GM19455 (cell line): Measurements from ENCODE around the gene HNRNPR.
"Not testable (repeated sequence)": the region's sequence is repeated elsewhere in the genome, so short reads cannot be mapped to it uniquely, and the experiment has no call there.

Source experiments
- ATAC-seq: cut with Tn5 transposase; IDR thresholded peaks from one replicate; pipeline ENCODE4 v1.9.1; 2021; ENCODE audit not compliant: unreplicated experiment

HNRNPR gene

DNA sequence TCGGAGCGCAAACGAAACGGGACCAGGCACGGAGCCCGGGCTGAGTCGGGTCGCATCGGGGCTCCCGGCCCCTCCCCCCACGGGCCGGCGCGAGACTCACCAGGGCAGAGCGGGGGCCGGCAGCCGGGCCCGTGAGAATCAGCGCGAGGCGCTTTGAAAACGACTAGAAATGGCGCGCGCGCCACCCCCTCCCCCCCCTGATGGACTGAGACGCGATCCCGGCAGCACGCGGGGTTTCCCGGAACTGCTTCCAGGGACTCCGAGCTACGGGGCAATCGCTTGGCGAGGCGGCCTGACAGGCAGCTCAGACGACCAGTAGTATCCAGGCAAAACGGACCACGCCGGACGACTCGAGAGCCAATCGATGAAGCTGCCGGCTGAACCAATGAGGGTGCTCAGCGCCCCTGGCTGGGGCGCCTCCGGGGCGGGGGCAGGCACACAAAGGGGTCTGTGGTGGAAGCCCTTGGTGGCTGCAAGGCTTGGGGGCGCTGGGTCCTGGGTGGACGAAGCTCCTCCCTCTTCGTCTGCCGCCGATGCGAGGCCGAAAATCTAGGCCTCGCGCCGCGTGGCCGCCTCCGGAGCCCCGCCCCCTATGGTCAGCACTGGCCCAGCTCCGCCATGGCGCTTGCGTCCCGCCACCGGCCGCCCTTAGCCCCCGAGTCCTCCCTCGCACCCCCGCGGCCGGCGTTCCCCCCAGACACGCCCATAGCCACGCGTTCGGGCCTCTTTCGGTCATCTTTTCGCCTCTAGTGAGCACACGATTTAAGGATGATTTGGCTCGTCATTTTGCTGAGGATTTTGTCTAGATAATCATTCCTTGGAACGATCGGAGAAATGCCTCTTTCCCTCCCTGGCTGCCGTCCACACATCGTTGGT, at the start of gene HNRNPR:
HNRNPR (minus strand) TSS at position 174 of the 876 bp plus-strand sequence. CDS start 3,276 bp downstream, outside the sequence.
- ATAC-seq: peak; percentile 90

DNA sequence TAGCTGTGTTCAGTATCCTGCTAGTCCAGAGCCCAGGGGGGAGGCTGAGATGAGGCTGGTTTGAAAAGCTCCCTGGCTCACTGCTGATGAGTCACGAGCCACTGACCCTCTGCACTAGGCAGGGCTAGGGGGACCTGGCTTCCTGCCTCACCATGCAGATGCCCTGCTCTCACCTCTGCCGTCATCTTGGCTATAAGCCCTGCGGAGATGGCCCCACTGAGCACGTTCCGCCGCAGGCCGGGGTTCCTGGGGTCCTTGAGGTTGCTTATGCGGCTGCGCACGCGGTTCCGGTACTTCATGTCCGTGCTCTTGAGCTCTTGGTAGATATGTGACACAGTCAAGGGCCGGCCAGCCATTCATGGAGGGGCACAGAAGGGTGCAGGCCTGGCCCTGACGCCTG, 49.6 kb upstream of the HNRNPR start:
- no peak for ATAC-seq

DNA sequence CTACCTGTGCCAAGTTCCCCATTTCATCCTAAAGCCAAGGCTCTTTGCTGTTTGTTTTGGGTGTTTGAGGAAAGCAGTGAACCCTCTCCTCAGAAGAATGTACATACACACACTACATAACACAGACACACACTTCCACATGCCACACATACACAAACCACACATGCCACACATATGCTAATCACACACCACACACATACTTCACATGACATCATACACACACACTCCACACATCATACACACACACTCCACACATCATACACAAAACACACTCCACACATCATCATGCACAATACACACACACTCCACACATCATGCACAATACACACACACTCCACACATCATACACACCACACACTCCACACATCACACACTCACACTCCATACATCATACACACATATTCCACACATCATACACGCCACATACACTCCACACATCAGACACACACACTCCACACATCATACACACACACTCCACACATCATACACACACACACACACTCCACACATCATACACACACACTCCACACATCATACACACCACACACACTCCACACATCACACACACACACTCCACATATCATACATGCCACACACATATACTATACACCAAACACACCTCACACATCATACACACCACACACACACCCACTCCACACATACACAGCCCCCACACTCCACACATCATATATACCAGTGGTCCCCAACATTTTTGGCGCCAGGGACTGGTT, 48.2 kb upstream of the HNRNPR start:
- no peak for ATAC-seq

DNA sequence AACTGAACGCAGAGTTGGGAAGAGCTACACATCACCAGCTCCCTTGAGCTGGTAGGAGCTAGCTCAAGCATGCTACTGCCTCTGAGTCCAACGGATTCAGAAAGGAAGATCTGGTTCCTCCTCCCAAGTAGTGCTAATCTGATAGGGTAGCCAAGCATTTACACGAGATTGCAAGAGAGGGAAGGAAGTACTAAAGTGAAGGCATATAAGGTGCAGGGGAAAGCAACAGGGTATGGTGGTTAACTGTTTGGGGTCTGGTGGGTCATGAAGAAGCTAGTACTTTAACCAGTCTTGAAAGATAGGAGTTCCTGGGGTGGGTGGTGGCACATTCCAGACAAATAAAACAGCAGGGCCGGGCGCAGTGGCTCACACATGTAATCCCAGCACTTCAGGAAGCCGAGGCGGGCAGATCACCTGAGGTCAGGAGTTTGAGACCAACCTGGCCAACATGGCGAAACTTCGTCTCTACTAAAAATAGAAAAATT, 45.8 kb upstream of the HNRNPR start:
- ATAC-seq: no peak

DNA sequence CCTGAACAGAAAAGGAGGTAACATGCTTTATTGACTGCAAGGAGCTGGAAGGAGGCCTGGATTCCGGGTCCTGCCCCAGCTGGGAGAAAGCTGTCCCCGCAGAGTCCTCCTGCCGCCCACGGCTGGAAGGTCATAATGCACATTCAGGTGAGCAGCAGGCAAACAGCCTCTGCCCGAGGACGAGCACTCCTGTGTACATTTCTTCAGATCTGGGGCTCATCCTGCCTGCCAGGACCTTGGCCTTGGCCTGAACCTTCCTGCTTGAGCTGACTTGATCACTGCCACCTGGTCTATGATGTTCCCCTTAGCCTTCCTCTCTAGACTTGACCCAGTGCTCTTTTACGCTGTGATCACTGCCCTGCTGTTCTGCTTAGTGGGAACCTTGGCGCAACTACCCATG, 43.4 kb upstream of the HNRNPR start:
- ATAC-seq: no peak

DNA sequence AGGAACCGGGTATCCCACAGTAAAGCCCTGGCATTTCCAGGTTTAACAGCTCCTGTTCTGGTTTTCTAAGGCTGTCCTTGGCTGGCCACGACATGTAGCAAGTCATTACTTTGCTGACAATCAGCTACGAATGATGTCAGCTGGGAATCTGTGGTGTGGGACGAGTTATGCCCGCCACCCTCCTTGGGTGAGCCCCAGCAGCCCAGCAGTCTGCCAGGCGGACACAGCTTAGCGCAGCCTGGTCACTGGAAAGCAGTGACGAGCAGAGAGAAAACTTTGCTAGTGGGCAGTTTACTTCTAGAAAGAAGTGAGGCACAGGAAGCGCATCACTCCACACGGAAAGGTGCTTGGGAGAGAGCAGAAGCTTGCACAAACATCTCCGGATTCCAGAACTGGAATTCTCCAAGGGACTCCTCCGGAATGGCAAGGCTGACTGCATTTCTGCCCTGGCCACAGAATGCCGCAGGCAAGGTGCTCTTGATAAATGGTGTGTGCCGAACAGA, 41.1 kb upstream of the HNRNPR start:
- no peak for ATAC-seq

DNA sequence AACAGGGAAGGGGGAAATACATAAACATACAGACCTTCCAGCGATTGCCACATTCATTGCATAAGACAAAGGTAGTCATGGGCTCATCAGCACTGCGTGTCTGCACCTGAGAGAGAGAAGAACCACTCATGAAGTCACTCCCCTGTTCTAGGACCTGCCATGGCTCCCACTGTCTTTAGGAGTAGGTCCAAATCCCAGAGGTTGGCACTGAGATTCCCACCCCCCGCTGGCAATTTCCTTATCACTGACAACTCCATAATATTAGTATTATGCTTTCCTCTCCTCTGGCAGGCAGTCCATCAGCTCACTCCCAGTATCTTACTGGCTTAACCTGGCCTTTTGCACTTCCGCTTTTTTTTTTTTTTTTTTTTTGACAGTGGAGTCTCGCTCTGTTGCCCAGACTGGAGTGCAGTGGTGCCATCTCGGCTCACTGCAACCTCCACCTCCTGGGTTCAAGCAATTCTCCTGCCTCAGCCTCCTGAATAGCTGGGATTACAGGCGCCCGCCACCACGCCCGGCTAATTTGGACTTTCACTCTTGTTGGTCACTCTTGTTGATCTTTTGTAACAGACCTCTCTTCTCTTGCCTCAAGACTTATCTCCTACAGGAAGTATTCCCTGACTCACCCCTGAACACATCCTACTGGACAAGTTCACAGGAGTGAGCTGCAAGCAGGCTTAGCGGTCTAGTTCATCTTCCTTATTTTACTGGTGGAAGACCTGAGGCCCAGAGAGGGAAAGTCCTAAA, 40.4 kb upstream of the HNRNPR start:
- ATAC-seq: no peak

DNA sequence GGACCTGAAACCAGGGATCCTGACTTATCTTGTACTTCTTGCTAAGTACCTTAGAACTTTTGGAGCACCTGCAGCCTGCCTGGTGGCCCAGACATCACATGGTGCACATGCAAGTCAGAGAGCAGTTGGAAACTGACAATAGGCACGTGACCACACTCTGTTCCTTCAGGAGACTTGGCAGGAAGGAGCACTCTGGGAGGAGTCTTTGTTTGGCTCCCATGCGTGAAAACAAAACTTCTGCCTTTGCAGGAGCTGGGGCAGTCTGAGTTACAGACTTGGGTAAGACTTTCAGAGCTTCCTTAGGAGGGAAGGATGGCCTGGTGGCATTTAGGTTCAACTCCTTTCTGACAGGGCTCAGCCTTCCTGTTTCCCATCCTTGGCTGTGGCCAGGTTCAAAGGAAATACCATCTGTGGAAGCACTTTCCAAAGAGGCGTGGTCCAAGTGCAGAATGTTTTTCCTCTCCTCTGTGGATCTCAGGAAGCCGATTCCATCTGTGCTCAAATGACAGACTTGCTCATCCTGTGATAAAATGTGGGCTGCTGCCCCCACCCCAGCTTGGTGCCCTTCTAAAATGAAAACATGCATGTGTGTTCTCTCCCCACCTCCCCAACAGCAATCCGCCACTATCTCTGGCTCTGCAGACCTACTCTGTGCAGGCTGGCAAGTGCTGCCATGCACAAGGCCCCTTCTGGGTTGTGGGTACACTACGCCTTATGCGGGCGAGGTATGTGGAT, 39.7 kb upstream of the HNRNPR start:
- no peak for ATAC-seq

DNA sequence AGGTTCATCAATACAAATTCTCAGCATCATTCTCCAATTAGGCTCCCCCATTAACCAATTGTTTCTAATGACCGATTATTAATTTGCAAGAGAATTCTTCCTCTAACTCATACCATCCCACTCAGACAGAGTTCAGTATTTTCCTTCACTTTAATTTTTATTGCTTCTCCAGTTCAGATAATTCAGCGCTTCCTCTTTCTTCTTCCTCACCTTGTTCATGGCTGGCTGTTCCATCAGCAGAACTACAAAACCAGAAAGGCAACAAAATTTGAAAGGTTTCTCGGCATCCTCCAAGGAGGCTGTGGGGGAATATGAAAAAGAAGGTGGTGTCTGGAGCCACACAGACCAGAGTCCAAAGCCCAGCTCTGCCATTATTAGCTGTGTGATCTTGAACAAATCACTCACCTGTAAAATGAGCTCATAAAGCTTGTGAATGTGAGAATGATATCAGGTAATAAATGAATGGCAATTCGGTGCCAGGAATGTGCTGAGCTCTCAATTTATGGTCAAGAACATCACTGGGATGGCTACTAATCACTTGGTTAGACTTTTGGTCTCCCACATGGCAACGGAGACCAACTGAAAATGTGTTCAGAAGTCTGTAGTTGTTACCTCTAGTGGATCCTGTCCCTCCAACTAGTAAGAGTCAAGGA, 37.3 kb upstream of the HNRNPR start:
- no peak for ATAC-seq

DNA sequence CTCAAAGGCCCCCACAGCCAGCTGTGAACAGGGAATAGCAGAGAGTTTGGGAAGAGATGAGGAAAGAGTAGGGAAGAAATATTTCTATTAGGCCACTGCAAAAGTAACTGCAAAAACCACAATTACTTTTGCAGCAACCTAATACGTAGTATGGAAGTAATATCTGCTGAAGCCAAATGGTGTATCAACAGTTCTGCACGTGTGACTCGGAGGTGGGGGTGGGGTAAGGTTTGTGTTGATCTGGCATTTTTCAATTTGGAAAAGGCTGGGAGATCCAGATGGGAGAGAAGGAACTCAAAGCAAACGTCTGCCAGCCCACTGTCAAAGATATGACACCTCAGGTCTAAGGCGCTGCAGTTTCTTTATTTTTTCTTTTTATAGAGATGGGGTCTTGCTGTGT, 36.6 kb upstream of the HNRNPR start:
- ATAC-seq: no peak

DNA sequence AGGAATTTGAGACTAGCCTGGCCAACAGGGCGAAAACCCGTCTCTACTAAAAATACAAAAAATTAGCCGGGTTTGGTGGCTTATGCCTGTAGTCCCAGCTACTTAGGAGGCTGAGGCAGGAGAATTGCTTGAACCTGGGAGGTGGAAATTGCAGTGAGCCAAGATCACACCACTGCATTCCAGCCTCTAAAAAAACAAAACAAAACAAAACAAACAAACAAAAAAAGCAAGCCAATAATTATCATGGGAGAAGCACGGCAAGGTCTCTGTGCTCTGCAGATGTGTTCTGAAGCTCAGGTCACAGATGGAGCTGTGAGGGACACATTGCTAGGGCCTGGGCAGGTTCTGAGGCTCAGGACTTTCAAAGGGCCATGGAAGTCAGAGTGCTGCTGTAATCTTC, 36.2 kb upstream of the HNRNPR start:
- ATAC-seq: not testable (repeated sequence)

DNA sequence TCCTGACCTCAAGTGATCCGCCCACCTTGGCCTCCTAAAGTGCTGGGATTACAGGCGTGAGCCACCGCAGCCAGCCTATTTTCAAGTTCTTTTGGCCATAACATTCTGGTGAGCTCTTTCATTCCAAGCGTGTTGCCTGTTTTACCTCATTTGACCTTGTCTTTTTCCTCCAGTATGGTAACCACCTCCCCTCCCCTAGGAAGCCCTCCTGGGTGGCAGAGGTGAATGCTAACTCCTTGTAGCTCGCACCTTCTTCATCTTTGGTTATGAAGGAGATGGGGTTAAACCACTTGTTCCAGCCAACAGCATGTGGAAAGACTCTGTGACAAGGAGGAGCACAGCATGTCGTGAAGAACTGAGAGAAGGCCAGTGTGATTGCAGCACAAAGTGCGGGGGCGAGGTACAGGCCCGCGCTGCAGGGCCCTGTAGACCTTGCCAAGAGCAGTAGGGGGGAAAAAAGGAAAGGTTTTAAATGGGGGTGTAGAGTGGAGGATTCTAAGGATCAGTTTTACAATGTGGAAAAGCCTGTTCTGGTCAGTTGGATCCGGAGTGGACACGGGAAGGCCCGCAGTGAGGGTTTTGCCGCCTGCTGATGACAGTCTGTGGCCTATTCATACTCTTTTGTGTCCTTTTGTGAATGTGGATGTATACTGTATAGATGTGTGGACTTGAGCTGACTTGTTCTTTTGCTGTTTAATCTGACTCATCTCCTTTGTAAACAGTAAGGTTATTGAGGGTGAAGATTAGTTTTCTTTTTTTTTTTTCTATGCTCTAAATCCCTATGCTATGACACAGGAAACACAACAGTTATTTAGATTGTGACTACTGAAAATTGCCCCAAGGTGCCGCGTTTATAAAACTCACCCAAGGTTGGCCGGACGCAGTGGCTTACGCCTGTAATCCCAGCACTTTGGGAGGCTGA, 33.1 kb upstream of the HNRNPR start:
- no peak for ATAC-seq

DNA sequence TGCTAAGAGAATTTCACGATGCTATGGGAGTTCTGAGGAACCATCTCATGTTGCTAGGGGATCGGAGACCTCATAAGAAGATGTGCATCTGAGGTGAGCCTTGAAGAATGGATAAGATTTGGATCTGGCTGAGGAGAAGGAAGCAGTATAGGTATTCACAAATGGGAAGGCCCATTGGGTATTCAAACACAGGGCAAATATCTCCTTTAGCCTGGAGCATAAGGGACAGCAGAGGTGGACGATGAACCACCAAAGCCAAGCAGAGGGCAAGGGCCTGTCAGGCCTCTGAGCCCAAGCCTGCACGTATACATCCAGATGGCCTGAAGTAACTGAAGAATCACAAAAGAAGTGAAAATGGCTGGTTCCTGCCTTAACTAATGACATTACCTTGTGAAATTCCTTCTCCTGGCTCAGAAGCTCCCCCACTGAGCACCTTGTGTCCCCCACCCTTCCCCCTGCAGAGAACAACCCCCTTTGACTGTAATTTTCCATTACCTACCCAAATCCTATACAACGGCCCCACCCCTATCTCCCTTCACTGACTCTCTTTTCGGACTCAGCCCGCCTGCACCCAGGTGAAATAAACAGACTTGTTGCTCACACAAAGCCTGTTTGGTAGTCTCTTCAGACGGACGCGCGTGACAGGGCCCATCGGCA, 30.1 kb upstream of the HNRNPR start:
- ATAC-seq: not testable (repeated sequence)

DNA sequence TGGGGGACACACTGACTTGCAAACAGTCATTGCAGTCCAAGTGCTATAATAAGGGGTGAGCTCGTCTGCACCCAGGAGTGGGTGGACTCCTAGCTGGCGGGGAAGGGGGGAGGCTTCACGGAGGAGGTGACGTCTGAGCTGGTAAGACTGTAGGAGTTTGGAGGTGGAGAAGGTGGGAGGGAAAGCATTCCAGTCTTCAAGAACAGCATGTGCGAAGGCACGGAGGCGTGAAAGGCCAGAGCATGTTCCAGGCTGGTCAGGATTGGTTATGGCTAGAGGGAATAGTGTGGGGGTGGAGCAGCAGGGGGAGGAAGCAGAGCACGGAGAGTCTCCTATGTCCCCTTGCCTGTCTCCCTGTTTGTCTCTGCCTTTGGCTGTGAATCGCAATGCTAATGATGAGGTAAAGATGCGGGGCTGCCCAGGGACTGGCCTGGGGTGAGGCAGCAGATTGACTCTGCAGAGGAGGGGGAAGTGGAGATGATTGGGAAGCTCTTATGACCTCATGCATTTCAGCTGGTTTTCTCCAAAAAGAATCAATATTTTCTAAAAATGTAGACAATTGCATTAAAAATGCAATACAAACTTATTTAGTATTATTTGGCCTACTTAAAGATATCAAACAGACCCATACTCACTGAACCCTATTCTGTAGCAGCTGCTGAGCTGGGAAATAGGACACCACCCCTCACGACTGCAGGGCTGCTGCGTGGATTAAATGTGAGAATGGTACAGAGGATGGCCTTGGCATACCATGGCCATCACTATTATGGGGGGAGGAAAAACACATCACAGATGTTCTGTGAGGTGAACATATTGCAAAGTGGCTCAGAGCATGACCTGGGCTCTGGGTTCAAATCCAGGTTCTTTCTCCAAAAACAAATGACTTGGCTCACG, 28.1 kb upstream of the HNRNPR start:
- ATAC-seq: no peak

DNA sequence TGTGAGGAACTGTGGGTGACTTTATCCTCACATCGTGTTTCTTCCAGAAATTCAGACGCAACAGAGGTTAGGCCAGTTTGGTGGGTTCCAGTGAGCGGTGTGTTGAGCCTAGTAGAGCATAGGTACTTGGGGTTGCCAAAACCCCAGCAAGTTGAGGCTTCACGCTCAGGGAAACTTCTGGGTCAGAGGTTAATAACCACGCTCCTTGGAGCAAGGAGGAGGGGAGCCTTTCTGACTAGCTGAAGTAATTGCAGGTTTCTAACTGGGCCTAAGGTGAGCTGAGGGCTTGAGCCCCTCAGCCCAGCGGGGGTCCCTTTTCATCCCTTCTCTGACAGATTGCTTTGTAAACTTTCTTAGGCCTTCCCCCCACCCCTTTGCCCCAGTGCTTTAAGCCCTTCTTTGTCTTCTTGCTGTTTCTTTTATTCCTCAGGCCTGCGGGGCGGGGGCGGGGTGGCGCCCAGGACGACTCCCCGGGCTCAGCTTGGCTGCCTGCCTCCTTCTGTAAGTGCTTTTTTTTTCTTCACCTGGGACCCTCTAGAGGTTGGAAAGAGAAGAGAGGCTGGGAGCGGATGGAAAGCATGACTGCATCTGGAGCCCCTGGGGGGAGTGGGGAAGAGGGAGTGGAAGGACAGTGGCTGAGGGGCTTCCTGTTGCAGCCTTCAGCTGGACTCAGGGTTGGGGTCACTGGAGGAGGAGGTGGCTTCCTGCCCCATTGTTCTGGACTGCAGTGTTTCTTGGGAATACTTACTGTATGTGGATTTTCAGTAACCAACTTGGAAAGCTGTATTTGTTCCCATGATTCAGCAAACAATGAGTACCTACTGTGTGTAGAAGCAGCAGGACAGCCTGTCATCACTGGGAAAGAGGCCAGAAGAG, 26.9 kb upstream of the HNRNPR start:
- ATAC-seq: no peak

DNA sequence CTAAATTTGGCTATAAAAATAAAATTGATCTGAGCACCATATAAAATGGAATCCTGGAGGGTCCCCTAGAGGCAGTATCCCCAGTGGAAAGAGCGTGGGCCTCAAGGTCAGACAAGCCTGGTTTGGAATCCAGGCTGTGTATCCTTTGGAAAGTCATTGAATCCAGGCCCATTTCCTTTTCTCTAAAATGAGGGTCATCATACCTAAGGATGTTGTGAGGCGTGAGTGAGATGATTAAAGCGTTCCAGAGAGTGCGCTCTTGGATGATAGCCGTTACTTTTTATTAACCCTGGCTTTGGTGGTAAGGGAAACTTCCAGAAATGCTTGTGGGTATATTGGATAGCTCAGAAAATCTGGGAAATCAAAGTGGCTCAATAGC, 26.2 kb upstream of the HNRNPR start:
- no peak for ATAC-seq
